ENCODE data around the gene IRX6. TPM values are rescaled to one million over a fixed set of nuclear protein-coding genes. Genes with fewer than 3 reads are reported as not detected.

IRX6 gene
- total RNA-seq, 2 donors from 2014 or later, result 0.66 TPM; not detected in 1

DNA sequence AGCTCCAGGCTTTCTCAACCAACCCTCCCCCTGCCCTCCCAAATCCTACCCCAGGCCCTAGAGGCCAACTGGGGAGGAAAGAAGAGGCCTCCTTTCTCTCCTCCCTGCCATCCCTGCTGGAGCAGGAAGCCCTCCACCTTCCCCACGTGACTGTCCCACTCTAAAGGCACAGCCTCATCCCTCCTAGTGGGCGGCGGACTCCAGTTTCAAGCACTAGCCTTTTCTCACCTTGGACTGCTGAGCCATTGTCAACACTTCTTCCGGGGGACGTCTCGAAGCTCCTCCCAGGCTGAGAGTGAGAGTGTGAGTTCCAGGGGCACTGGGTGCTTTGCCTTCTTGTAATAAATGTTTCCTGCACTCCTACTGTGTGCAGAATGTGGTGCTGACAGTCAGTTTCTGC, 21.4 kb upstream of the IRX6 start:
- no peak overlapping the region for H3K27ac ChIP-seq
- H3K9me3 ChIP-seq, result no peaks in the 10 kb centered on the region
- TF ChIP-seq, protein P1, sequence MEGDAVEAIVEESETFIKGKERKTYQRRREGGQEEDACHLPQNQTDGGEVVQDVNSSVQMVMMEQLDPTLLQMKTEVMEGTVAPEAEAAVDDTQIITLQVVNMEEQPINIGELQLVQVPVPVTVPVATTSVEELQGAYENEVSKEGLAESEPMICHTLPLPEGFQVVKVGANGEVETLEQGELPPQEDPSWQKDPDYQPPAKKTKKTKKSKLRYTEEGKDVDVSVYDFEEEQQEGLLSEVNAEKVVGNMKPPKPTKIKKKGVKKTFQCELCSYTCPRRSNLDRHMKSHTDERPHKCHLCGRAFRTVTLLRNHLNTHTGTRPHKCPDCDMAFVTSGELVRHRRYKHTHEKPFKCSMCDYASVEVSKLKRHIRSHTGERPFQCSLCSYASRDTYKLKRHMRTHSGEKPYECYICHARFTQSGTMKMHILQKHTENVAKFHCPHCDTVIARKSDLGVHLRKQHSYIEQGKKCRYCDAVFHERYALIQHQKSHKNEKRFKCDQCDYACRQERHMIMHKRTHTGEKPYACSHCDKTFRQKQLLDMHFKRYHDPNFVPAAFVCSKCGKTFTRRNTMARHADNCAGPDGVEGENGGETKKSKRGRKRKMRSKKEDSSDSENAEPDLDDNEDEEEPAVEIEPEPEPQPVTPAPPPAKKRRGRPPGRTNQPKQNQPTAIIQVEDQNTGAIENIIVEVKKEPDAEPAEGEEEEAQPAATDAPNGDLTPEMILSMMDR (IDR thresholded peaks at IDR 0.05), result no peak
- no peak for TF ChIP-seq POLR2A (IDR thresholded peaks at IDR 0.05)
- DNase-seq (no peak), ATAC-seq (no peak)
- H3K4me3 ChIP-seq, result no peak overlapping the region
- H3K27me3 ChIP-seq, result no peaks in the 10 kb centered on the region
- H3K4me1 ChIP-seq, result no peaks in the 10 kb centered on the region
- H3K36me3 ChIP-seq (replicated peaks in 1 of 2; ENCODE audit: insufficient read depth in 1 of 2, low read depth in 2 of 2), result no peaks in the 10 kb centered on the region
- WGBS, 2 donors, result 25 to 29% methylated on average over 6 of the region's 6 CpGs
- intact Hi-C loops (cut with DNase I), result no loop called here

DNA sequence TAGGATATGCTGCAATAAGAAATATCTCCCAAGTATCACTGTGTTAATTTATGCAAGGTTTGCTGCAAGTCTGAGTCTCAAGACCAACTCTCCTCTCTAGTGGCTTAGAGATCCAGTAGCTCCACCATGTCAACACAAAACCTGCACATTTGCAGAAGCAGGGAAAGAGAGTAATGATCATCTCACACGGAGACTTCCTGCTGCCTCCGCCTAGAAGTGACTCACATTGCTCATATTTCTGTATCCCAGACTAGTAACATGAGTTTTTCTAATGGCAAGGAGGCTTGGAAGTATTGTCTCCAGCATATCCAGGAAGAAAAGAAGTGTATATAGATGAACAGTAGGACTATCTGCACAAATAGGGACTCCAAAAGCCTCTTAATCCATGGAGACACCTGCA, 15.0 kb upstream of the IRX6 start:
- Histone ChIP-seq H3K36me3 (replicated peaks in 1 of 2; ENCODE audit: insufficient read depth in 1 of 2, low read depth in 2 of 2) (no peaks in the 10 kb centered on the region), H3K27ac (no peak overlapping the region), H3K27me3 (no peaks in the 10 kb centered on the region), H3K4me1 (no peaks in the 10 kb centered on the region), H3K4me3 (no peak overlapping the region), H3K9me3 (no peaks in the 10 kb centered on the region)
- intact Hi-C loops (cut with DNase I), result no loop called here
- no peak for DNase-seq
- WGBS, 2 donors, result 66 to 80% methylated on average over 2 of the region's 2 CpGs
- ATAC-seq, result no peak
- TF ChIP-seq POLR2A (IDR thresholded peaks at IDR 0.05), result no peak
- TF ChIP-seq, protein P1 (IDR thresholded peaks at IDR 0.05), result no peak

DNA sequence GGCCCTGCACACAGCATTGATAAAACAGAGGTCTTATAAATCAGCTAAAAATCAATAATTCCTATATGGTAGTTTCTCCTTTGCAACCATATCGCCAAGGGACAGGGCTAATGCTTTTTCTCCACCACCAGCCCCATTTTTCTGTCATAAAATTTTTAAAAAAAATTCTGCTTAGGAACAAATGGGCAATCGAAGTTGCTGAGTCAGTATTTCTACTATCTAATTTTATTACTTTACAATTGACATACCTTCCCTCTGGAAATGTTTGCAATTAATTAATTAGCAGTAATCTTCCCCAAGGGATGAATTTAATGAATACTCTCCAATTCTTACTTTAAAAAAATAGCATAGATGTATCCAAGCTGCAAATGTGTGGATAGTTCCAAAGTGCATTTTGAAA, 1.7 kb upstream of the IRX6 start:
- no peak overlapping the region for H3K4me3 ChIP-seq
- no peak for ATAC-seq
- H3K27ac ChIP-seq, result no peak overlapping the region
- H3K27me3 ChIP-seq, result peaks cover 0 to 12% of the 10 kb centered on the region in 2 donors
- intact Hi-C loops (cut with DNase I), result no loop called here
- no peaks in the 10 kb centered on the region for H3K36me3 ChIP-seq (replicated peaks in 1 of 2; ENCODE audit: insufficient read depth in 1 of 2, low read depth in 2 of 2)
- TF ChIP-seq, protein P1 (IDR thresholded peaks at IDR 0.05), result no peak
- no peak for TF ChIP-seq POLR2A (IDR thresholded peaks at IDR 0.05)
- no peaks in the 10 kb centered on the region for H3K9me3 ChIP-seq
- WGBS, 2 donors, result 60% methylated on average over 2 of the region's 2 CpGs
- DNase-seq, result no peak
- H3K4me1 ChIP-seq, result peaks cover 19% of the 10 kb centered on the region

DNA sequence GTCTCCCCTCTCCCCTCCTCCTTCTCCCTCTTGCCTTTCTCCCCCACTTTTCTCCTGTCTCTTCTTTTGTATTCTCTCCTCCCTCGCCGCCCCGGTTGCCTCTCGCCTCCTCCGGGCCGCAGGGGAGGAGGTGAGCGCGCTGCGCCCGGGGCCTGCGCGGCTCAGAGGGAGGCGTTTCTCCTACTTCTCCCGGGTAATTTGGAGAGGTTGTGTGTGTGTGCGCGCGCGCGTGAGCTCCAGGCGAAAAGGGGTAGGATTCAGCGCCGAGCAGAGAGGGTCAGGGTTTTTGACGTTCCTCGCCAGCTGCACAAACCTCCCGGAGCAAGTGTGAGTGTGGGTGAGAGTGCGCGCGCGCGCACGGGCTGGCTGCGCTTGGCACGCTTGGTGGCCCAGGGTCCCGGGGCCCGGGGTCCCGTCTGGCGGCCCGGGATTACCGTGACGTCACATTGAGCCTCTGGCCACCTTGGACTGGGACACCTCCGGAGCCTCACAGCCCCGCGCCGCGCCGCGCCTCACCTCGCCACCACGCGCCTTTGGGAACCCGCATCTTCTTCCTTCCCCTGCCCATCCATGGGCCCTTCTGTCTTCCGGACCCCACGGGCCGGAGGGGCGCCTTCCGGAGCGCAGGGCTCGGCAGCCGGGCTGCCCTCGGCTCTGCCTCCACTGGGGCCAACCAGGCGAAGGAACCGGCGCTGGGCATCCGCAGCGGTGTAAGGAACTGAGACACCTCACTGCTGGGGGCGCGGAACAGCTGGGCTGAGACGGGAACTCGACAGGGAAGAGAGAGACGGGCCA, 479 bp downstream of the IRX6 start:
- 1 to 3% methylated on average over 26 to 70 of the region's 70 CpGs for WGBS, 2 donors
- Histone ChIP-seq H3K27me3 (peaks cover 0 to 20% of the 10 kb centered on the region in 2 donors), H3K9me3 (no peaks in the 10 kb centered on the region), H3K27ac (no peak overlapping the region), H3K4me3 (no peak overlapping the region), H3K36me3 (replicated peaks in 1 of 2; ENCODE audit: insufficient read depth in 1 of 2, low read depth in 2 of 2) (no peaks in the 10 kb centered on the region), H3K4me1 (peaks cover 36% of the 10 kb centered on the region)
- DNase-seq (no peak), ATAC-seq (no peak)
- TF ChIP-seq POLR2A (IDR thresholded peaks at IDR 0.05), result no peak
- TF ChIP-seq, protein P1 (IDR thresholded peaks at IDR 0.05), result no peak
- intact Hi-C loops (cut with DNase I), result no loop called here

DNA sequence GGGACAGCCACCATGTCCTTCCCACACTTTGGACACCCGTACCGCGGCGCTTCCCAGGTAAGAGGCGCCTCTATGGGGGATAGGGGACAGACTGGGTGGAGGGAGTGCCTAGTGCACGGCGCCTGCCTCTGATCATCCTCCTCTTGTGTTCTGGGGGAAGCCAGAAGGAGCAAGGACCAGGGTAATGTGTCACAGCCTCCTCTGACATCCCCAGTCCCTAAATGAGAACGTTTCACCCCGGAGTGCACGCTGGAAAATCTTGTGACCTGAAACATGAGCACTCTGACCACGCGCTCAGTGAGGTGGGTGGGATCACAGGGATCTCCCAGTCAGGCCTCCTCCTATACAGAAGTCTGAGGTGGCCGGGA, 1.1 kb downstream of the IRX6 start:
- no peaks in the 10 kb centered on the region for H3K36me3 ChIP-seq (replicated peaks in 1 of 2; ENCODE audit: insufficient read depth in 1 of 2, low read depth in 2 of 2)
- H3K9me3 ChIP-seq, result no peaks in the 10 kb centered on the region
- no peak for TF ChIP-seq POLR2A (IDR thresholded peaks at IDR 0.05)
- TF ChIP-seq, protein P1 (IDR thresholded peaks at IDR 0.05), result no peak
- peaks cover 0 to 24% of the 10 kb centered on the region in 2 donors for H3K27me3 ChIP-seq
- DNase-seq (no peak), ATAC-seq (no peak)
- intact Hi-C loops (cut with DNase I), result no loop called here
- 2 to 4% methylated on average over 8 to 13 of the region's 13 CpGs for WGBS, 2 donors
- H3K27ac ChIP-seq, result no peak overlapping the region
- H3K4me3 ChIP-seq, result no peak overlapping the region
- peaks cover 36% of the 10 kb centered on the region for H3K4me1 ChIP-seq
